ENCODE measurements around the gene VRK3. TPM values are rescaled to one million over a fixed set of nuclear protein-coding genes. Genes with fewer than 3 reads are reported as not detected.

The VRK3 gene
- polyA plus RNA-seq, 4 donors: 47.2 to 51.2 (median 48.2) TPM

- no peak for DNase-seq (ENCODE audit: low read depth in 4 of 4, low spot score in 3 of 4)
Observed at GRCh38 chr19:50036908-50037307, 11.7 kb upstream of the VRK3 start.

- no peak for DNase-seq (ENCODE audit: low read depth in 4 of 4, low spot score in 3 of 4)
Observed at GRCh38 chr19:50030937-50031336, 5.8 kb upstream of the VRK3 start.

- no peak for DNase-seq (ENCODE audit: low read depth in 4 of 4, low spot score in 3 of 4)
Observed at GRCh38 chr19:50030225-50030624, 5.1 kb upstream of the VRK3 start.

- DNase-seq (ENCODE audit: low read depth in 4 of 4, low spot score in 3 of 4): no peak
Observed at GRCh38 chr19:50026550-50026906, 1.4 kb upstream of the VRK3 start.

GRCh38 chr19:50025794-50026549 lies 800 bp upstream of the VRK3 start, which contains the start of gene ZNF473:
TSS of gene ZNF473 (plus strand) at chr19:50026005. CDS start at chr19:50031083, 5,078 bp downstream.
- DNase-seq (ENCODE audit: low read depth in 4 of 4, low spot score in 3 of 4): peak in 1 of 4 donors; percentile 92

- no peak for DNase-seq (ENCODE audit: low read depth in 4 of 4, low spot score in 3 of 4)
Observed at GRCh38 chr19:50024719-50025021, 502 bp downstream of the VRK3 start.

- DNase-seq (ENCODE audit: low read depth in 4 of 4, low spot score in 3 of 4): no peak
Observed at GRCh38 chr19:50022823-50023222, 2.3 kb downstream of the VRK3 start.

GRCh38 chr19:50020481-50020880 lies 4.7 kb downstream of the VRK3 start:
- DNase-seq (ENCODE audit: low read depth in 4 of 4, low spot score in 3 of 4): no peak

- DNase-seq (ENCODE audit: low read depth in 4 of 4, low spot score in 3 of 4): no peak
Observed at GRCh38 chr19:50016225-50016807, 8.9 kb downstream of the VRK3 start.

GRCh38 chr19:50008532-50008931 lies 16.6 kb downstream of the VRK3 start:
- no peak for DNase-seq (ENCODE audit: low read depth in 4 of 4, low spot score in 3 of 4)

GRCh38 chr19:50007947-50008346 lies 17.2 kb downstream of the VRK3 start:
- no peak for DNase-seq (ENCODE audit: low read depth in 4 of 4, low spot score in 3 of 4)

- DNase-seq (ENCODE audit: low read depth in 4 of 4, low spot score in 3 of 4): no peak
Observed at GRCh38 chr19:50007170-50007569, 18.0 kb downstream of the VRK3 start.

GRCh38 chr19:50005428-50005827 lies 19.7 kb downstream of the VRK3 start:
- DNase-seq (ENCODE audit: low read depth in 4 of 4, low spot score in 3 of 4): no peak

- DNase-seq (ENCODE audit: low read depth in 4 of 4, low spot score in 3 of 4): no peak
Observed at GRCh38 chr19:50003810-50004419, 21.3 kb downstream of the VRK3 start.

GRCh38 chr19:50003254-50003788 lies 21.9 kb downstream of the VRK3 start:
- DNase-seq (ENCODE audit: low read depth in 4 of 4, low spot score in 3 of 4): no peak

GRCh38 chr19:50002386-50002960 lies 22.7 kb downstream of the VRK3 start:
- DNase-seq (ENCODE audit: low read depth in 4 of 4, low spot score in 3 of 4): no peak

- no peak for DNase-seq (ENCODE audit: low read depth in 4 of 4, low spot score in 3 of 4)
Observed at GRCh38 chr19:50001775-50002174, 23.4 kb downstream of the VRK3 start.

GRCh38 chr19:50000841-50001557 lies 24.2 kb downstream of the VRK3 start:
- no peak for DNase-seq (ENCODE audit: low read depth in 4 of 4, low spot score in 3 of 4)

- no peak for DNase-seq (ENCODE audit: low read depth in 4 of 4, low spot score in 3 of 4)
Observed at GRCh38 chr19:50000038-50000840, 24.9 kb downstream of the VRK3 start.

GRCh38 chr19:49999371-50000010 lies 25.7 kb downstream of the VRK3 start:
- DNase-seq (ENCODE audit: low read depth in 4 of 4, low spot score in 3 of 4): no peak
